NCI-H2171 (cell line): ENCODE measurements around the gene AIFM3.
"Not testable (repeated sequence)": the region's sequence is repeated elsewhere in the genome, so short reads cannot be mapped to it uniquely, and the experiment has no call there.

Experiments
- DNase-seq: peaks from one replicate; lab custom pipeline; 2025; lab: John Stamatoyannopoulos, UW

Gene AIFM3

DNA sequence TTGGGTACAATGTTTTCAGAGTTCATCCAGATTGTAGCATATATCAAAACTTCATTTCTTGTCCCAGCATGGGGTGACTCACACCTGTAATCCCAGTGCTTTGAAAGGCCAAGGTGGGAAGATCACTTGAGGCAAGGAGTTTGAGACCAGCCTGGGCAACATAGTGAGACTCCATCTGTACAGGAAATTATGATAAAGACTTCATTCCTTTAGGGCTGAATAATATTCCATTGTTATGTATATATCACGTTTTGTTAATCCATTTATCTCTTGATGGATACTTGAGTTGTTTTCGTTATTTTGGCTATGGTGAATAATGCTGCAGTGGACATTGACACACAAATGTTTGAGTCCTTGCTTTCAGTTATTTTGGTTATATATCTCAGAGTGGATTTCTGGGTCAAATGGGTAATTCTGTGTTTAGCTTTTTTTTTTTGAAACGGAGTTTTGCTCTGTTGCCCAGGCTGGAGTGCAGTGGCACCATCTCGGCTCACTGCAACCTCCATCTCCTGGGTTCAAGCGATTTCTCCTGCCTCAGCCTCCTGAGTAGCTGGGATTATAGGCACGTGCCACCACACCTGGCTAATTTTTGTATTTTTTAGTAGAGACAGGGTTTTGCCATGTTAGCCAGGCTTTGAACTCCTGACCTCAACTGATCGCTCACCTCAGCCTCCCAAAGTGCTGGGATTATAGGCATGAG lies 24.7 kb upstream of the AIFM3 start:
- not testable (repeated sequence) for DNase-seq

- no peak for DNase-seq
Observed at GRCh38 chr22:20943104-20943933, 23.7 kb upstream of the AIFM3 start.

- DNase-seq: no peak
Observed at GRCh38 chr22:20944042-20944441, 23.0 kb upstream of the AIFM3 start.

- DNase-seq: no peak
Observed at GRCh38 chr22:20945578-20945934, 21.5 kb upstream of the AIFM3 start.

GRCh38 chr22:20946080-20946986 lies 20.7 kb upstream of the AIFM3 start:
- DNase-seq: no peak

- no peak for DNase-seq
Observed at GRCh38 chr22:20946991-20947390, 20.1 kb upstream of the AIFM3 start.

- no peak for DNase-seq
Observed at GRCh38 chr22:20948450-20948849, 18.6 kb upstream of the AIFM3 start.

- DNase-seq: no peak
Observed at GRCh38 chr22:20948989-20949388, 18.1 kb upstream of the AIFM3 start.

DNA sequence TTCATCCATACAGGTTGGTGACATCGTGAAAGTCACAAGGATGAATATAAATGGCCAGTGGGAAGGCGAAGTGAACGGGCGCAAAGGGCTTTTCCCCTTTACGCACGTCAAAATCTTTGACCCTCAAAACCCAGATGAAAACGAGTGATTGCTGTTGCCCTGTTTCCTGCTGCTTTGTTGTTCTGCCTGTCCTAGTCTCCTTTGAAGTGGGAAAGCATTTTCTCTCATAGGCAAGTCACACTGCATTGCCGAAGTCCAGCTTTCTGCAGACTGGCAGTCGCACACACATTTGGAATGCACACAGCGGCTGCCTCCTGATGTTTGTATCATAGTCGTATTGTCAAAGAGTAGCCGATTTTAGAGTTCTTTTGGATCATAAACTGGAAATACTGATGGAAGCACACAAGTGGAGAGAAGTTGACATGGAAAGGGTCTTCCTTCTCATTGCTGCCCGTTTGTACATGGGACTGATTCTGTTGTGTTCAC lies 17.3 kb upstream of the AIFM3 start:
- no peak for DNase-seq

DNA sequence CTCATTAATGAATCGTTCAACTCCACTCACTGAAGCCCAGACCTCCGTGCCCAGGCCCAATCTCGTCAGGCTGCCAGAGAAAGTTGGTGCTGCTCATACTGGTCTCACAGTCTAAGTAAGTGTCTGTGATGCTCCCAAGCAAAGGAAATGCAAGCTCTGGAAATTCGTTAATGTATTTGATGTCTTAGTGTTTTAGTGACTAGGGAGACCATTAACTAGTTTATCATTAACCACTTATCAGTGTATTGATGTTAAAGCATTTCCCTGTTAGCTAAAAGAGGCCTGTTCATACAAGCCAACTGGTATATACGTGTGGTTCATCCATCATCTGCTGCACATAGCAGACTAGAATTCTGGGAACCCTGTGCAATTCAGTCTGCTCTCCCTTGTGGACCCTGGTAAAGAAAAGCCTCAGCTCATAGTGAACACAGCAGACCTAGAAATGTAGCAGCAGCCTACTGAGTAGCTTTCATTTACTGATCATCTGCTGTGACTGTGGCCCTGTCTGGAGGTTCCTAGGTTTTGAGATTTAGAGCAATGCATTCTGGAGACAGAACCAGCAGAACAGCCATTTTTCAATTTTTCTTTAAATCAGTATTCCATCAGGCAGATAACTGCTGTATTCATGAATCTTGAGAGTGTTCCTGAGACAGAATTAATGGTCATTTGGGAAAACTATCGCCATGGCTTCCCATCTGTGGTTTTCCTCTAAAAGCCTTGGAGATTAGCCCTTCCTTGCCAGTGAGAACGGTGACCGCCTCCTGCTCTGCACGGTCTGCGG lies 15.7 kb upstream of the AIFM3 start:
- no peak for DNase-seq

GRCh38 chr22:20951932-20952380 lies 15.1 kb upstream of the AIFM3 start:
- no peak for DNase-seq

DNA sequence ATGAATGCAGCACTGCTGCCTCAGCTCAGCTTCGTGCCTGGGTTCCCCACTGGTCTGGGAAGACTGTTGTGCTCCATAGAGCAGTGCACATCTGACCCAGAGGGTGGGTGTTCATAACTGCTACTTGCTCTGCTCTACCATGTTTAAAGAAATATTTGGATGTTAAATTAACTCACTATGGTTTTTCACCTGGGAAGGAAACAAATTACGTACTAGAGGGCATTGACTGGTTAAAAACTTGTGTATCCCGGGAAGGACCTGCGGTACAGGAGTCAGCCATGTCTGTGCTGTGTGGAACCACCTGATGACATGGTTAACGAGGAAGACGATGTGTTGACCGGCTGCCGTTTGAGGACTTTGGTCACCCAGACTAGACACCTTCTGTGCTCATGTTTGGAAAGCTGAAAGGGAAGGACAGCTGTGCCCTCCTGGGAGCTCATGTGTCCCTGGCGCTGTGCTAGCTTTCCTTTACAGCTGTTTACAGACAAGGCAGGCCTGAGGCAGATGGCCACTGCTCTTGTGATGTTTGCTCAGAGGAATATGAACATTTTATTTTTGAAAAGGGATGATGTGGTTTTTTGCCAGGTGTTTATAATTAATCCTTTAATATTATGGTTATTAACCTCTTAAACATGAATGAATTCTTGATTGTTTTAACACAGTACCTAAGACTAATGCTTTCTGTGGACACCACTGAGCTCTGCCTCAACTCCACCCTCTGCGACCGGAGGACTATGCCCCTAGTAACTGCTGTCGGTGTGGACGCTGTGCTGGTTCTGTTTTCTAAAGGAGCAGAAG lies 14.3 kb upstream of the AIFM3 start:
- no peak for DNase-seq

DNA sequence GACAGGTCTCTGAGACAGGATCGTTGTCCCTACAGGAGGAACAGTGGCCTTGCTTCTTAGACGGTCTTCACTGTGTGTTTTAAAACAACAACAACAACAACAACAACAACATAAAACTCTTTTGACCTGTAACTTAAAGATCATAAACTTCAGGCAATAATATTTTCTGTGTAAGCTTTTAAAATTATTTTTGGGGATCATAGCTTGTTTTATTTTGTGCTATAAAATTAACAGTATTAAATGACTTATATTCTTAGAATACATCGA lies 13.8 kb upstream of the AIFM3 start:
- no peak for DNase-seq

DNA sequence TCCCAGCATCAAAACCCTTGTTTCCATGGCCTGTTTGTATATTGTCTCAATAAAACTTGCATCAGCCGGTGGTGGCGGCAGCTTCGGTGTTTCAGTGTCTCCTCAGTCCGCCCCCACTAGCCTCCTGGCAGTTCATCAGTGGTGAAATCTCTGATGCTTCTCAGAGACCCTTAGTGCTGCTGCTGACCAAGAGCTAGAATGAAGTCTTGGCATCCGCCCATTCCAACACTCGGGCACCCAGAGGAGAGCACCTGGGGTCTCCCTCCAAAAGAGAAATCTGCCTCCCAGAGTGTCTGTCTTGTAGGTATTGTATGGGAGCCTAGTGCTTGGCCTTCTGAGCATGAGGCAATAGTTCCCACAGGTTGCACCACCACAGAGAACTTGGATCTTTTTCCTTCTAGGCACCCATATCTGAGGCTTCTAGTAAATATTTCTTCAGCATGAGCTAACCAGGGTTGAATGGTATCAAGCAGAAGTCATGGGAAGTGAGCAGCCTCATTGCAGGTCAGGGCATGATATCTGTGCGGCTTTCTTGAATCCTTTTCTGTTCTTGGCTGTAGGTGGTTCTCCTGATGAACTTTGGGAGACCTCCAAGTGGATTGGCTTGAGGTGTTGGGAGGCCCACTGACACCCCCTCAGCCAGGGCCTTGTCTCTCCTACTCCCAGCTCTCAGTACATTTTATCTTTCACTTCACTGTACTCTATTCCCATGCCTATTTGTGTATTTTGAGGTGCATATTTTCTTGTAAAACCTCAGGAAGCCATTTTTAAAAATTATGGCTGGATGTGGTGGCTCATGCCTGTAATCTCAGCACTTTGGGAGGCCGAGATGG lies 13.2 kb upstream of the AIFM3 start:
- DNase-seq: no peak

DNA sequence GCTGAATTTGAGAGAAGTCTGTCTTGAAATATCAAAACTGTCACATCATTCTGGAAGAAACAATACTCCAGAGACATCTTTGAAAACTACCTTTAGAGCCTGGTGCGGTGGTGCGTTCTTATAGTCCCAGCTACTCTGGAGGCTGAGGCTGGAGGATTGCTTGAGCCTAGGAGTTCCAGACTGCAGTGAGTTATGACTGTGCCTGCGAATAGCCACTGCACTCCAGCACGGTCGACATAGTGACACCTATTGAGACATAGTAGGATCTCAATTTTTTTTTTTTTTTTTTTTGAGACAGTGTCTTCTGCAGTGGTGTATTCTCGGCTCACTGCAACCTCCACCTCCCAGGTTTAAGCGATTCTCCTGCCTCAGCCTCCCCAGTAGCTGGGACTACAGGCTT lies 11.5 kb upstream of the AIFM3 start:
- no peak for DNase-seq

DNA sequence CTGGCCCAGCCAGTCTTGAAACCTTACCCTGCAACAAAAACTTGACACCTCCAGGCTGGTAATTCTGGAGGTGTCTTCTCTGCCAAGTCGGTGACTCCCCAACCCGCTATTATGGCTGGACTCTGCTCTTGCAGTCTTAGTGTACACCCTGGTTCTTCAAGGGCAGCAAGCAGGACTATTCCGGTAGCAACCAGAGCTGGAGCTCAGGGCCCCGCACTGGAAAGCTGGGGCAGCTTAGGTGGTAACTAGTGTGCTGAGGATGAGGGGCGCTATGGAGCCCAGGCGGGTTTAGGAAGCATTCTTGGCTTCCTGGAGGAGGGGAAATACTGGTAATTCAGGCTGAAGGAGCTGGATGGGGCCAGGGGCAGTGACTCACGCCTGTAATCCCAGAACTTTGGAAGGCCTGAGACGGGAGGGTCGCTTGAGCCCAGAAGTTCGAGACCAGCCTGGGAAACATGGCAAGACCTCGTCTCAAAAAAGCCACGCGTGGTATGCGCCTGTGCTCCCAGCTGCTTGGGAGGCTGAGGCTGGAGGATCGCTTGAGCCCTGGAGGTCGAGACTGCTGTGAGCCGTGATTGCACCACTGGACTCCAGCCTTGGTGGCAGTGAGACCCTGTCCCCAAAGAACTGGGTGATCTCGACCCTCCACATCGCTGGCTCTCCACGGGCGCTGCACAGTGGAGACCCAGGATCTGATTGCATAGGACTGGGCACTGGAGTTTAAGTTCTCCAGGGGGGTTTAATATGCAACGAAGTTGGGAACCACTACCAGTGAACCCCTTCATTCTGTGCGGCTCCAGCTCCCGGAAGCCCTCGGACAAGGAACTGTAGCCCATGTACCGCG lies 10.6 kb upstream of the AIFM3 start:
- no peak for DNase-seq

- DNase-seq: no peak
Observed at GRCh38 chr22:20957102-20957682, 9.9 kb upstream of the AIFM3 start.

DNA sequence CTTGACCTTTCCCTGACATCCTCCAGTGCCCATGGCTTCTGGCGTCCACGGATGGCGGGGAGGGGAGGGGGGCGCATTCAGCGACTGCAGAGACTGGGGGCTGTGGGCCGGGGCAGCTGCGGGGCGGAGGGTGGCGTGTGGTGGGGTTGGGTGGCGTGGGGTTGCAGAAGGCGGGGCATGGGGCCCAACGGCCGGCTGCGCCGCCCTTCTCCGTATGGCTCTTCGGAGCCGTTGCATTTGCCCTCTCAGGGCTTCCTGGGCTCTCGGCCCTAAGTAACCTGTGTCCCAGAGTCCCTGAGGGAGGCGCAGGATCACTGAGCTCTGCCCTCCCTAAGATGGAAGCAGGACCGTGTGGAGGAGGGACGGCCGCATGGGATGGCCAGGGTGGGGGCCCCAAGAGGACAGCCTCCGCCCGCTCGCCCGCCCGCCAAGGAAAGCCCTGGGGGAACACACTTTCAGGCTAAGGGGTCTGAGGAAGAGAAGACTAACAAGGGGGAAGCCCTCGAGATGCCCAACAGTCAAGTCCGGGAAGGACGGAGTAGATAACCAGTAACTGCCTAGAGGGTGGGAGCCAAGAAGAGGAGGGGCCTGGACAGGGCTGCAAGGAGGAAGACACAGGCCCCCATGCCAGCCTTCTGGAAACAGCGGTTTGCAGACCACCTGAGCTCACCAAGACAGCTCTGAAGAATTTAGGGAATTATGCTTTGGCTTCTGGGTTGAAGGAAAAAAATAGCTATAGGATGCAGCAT lies 9.2 kb upstream of the AIFM3 start:
- no peak for DNase-seq
